Right lobe of liver (tissue), 6 donors: ENCODE results near the gene DHH. TPM values are rescaled to one million over a fixed set of nuclear protein-coding genes. Genes with fewer than 3 reads are reported as not detected.

Experiments used
- ATAC-seq, 4 donors: fragments of 200-7000 bp; cut with Tn5 transposase; one replicate each; pipeline ENCODE4 v1.9.1; 2020; ENCODE audit warnings: mild to moderate bottlenecking in 4 of 4, moderate library complexity in 4 of 4
- DNase-seq, 3 donors: peaks; one replicate each; pipeline ENCODE4 v3.0.0-alpha.2; 2020
- H3K27ac ChIP-seq, 3 donors: fragments of 200-600 bp; one replicate each; pipeline ENCODE4 v1.8.0; 2022
- H3K27me3 ChIP-seq, 2 donors: fragments of 200-600 bp; one replicate each; pipeline ENCODE4 v1.8.0; 2022
- H3K36me3 ChIP-seq, 4 donors: fragments of 200-600 bp; sonication (generic) in 1 of 4; one replicate each; pipeline versions ENCODE4 v1.5.1 to v1.8.0; 2017 to 2022; ENCODE audit warnings: control low read depth in 1 of 4
- H3K4me1 ChIP-seq, 4 donors: fragments of 200-600 bp; sonication (generic) in 1 of 4; one replicate each; pipeline versions ENCODE4 v1.5.1 to v1.8.0; 2017 to 2022; ENCODE audit warnings: control low read depth in 1 of 4
- H3K4me3 ChIP-seq, 3 donors: fragments of 200-600 bp; one replicate each; pipeline ENCODE4 v1.8.0; 2022
- H3K9me3 ChIP-seq, 4 donors: fragments of 200-600 bp; sonication (generic) in 1 of 4; one replicate each; pipeline versions ENCODE4 v1.5.1 to v1.8.0; 2017 to 2022; ENCODE audit warnings: control low read depth in 1 of 4
- CTCF ChIP-seq, 4 donors: fragments of 200-600 bp in 3 of 4; fragments of 450-650 bp in 1 of 4; IDR thresholded peaks; one replicate each; pipeline versions ENCODE4 v1.5.1 to v1.8.0; 2016 to 2022; ENCODE audit warnings: antibody characterized with exemption in 4 of 4, mild to moderate bottlenecking in 2 of 4
- POLR2A ChIP-seq: fragments of 450-650 bp; IDR thresholded peaks from one replicate; pipeline ENCODE4 v1.6.1; 2017; ENCODE audit warnings: antibody characterized with exemption, mild to moderate bottlenecking
- WGBS: methylation state at CpG from one replicate; pipeline ENCODE4 v1.1.6; 2018; ENCODE audit warnings: low coverage, low lambda C conversion rate; ENCODE audit not compliant: insufficient coverage; ENCODE audit errors: missing lambda C conversion rate; 5-methylcytosine and 5-hydroxymethylcytosine counted together
- intact Hi-C, 2 donors: fragments of 100-400 bp; cut with DNase I; formaldehyde crosslinking; loops; one replicate each; pipeline versions ENCODE4 v1.11.2 to v1.14.1; 2022
- total RNA-seq, 6 experiments: library from RNA; depleted of rRNA in 2 of 6; stranded (reverse); fragments of >200 nt in 2 of 6; fragmentation: NEBNext Ultra II Directional in 3 of 6; extraction: Animal tissue kit (Norgen Biotek cat#: 25700) in 3 of 6; gene quantifications; one replicate each; pipeline versions ENCODE4 v1.1.0 to v1.2.4, GENCODE V29; 2016 to 2023
- donor health status: DM: no; HTN: yes; CAD: no.
- donor health status: DM: no; HTN: no; CAD: no.
- donor health status: DM: no; HTN: no; CAD: no.
- donor health status: DM: no; HTN: yes; CAD: no.
- donor health status: DM: no; HTN: yes; CAD: no.

DHH gene
- total RNA-seq, 6 experiments from 2014 or later: 0.04 to 0.13 (median 0.07) TPM; not detected in 3

GRCh38 chr12:49055978-49056754 lies 38.4 kb downstream of the DHH start:
- peak in 1 of 3 donors; percentile 72 for DNase-seq
- H3K4me3 ChIP-seq: no peak overlapping the region
- H3K27me3 ChIP-seq: no peaks in the 10 kb centered on the region
- H3K9me3 ChIP-seq: no peaks in the 10 kb centered on the region
- WGBS: 36% methylated on average over 7 of the region's 7 CpGs
- peak; percentile 54 to 70 (median 58) for ATAC-seq
- H3K4me1 ChIP-seq: peaks cover 0 to 43% (median 14%) of the 10 kb centered on the region in 4 donors
- TF ChIP-seq CTCF (IDR thresholded peaks at IDR 0.05) (no peak), POLR2A (no peak)
- H3K27ac ChIP-seq: peak overlapping the region in 2 of 3 donors; percentile 25 to 47
- intact Hi-C loops: no loop called here
- peaks cover 0 to 31% (median 14%) of the 10 kb centered on the region in 4 donors for H3K36me3 ChIP-seq

GRCh38 chr12:49055092-49055491 lies 39.5 kb downstream of the DHH start:
- DNase-seq (no peak), ATAC-seq (no peak)
- peaks cover 5 to 42% (median 21%) of the 10 kb centered on the region in 4 donors for H3K36me3 ChIP-seq
- peaks cover 0 to 42% (median 14%) of the 10 kb centered on the region in 4 donors for H3K4me1 ChIP-seq
- no peaks in the 10 kb centered on the region for H3K9me3 ChIP-seq
- no peak for TF ChIP-seq CTCF (IDR thresholded peaks at IDR 0.05)
- no peak for TF ChIP-seq POLR2A
- no peaks in the 10 kb centered on the region for H3K27me3 ChIP-seq
- WGBS: 36% methylated on average over 4 of the region's 4 CpGs
- no peak overlapping the region for H3K4me3 ChIP-seq
- peak overlapping the region in 1 of 3 donors; percentile 4 for H3K27ac ChIP-seq
- intact Hi-C loops: no loop called here

GRCh38 chr12:49054524-49054923 lies 40.1 kb downstream of the DHH start:
- no peak for TF ChIP-seq CTCF (IDR thresholded peaks at IDR 0.05)
- TF ChIP-seq POLR2A: no peak
- DNase-seq (no peak), ATAC-seq (no peak)
- WGBS: 74% methylated on average over 5 of the region's 10 CpGs
- Histone ChIP-seq H3K9me3 (no peaks in the 10 kb centered on the region), H3K4me3 (no peak overlapping the region), H3K27ac (no peak overlapping the region), H3K27me3 (no peaks in the 10 kb centered on the region), H3K36me3 (peaks cover 5 to 48% (median 25%) of the 10 kb centered on the region in 4 donors), H3K4me1 (peaks cover 0 to 42% (median 14%) of the 10 kb centered on the region in 4 donors)
- intact Hi-C loops: no loop called here

GRCh38 chr12:49054096-49054495 lies 40.5 kb downstream of the DHH start:
- DNase-seq (no peak), ATAC-seq (no peak)
- no peak overlapping the region for H3K27ac ChIP-seq
- peaks cover 5 to 52% (median 28%) of the 10 kb centered on the region in 4 donors for H3K36me3 ChIP-seq
- H3K27me3 ChIP-seq: no peaks in the 10 kb centered on the region
- intact Hi-C loops: no loop called here
- H3K4me3 ChIP-seq: no peak overlapping the region
- TF ChIP-seq POLR2A (no peak), CTCF (IDR thresholded peaks at IDR 0.05) (no peak)
- peaks cover 0 to 42% (median 14%) of the 10 kb centered on the region in 4 donors for H3K4me1 ChIP-seq
- no peaks in the 10 kb centered on the region for H3K9me3 ChIP-seq
- WGBS: 92% methylated on average over 2 of the region's 5 CpGs
